Measurements from ENCODE around the gene THAP7. TPM values are rescaled to one million over a fixed set of nuclear protein-coding genes. Genes with fewer than 3 reads are reported as not detected.
A peak's percentile ranks its signal among the peaks of the same experiment; 100 is the strongest.

Gene THAP7
- total and polyA plus RNA-seq, 2 donors (not counting 1 experiment from before 2014, with no cell fraction given): 37.7 to 70.1 TPM

- H2AFZ ChIP-seq (ENCODE audit: insufficient read depth, low read depth, low read length, poor library complexity, severe bottlenecking): peak overlapping the region; percentile 58
- H3K36me3 ChIP-seq (replicated peaks in 1 of 2; ENCODE audit: control extremely low read depth in 1 of 2, control insufficient read depth in 1 of 2, extremely low read depth in 1 of 2, insufficient read depth in 2 of 2, low read length in 1 of 2): no peaks in the 10 kb centered on the region
- peak overlapping the region; percentile 43 for H3K27ac Mint-ChIP-seq
- ChIA-PET POLR2A (no interaction called here), CTCF (interaction anchor here (0.6 kb wide), 1 partner anchor 10 kb away, joined by 3 read pairs; no protein-coding TSS in a partner anchor)
- H3K9me3 Mint-ChIP-seq (ENCODE audit: insufficient read depth): no peaks in the 10 kb centered on the region
- TF ChIP-seq EZH2 (IDR thresholded peaks at IDR 0.05; ENCODE audit: borderline replicate concordance, insufficient read depth, low read depth, low read length, poor library complexity, severe bottlenecking): no peak
- no peak for TF ChIP-seq CTCF (IDR thresholded peaks at IDR 0.05)
- H3K9me3 ChIP-seq (ENCODE audit: control extremely low read depth in 1 of 3, control insufficient read depth in 2 of 3, insufficient read depth in 1 of 3, low read length in 2 of 3): no peaks in the 10 kb centered on the region
- ATAC-seq (ENCODE audit: low read depth) (no peak), DNase-seq (peak; percentile 22)
- H3K27ac ChIP-seq (ENCODE audit: low read length in 2 of 2): peak overlapping the region; percentile 38 to 53
- H3K27me3 Mint-ChIP-seq: peaks cover 3% of the 10 kb centered on the region
- H3K27me3 ChIP-seq (replicated peaks in 1 of 4; ENCODE audit: control extremely low read depth in 1 of 4, control insufficient read depth in 3 of 4, insufficient read depth in 4 of 4, low read length in 3 of 4): peaks cover 0 to 15% (median 2%) of the 10 kb centered on the region in 4 experiments
- peak overlapping the region; percentile 66 for H3K4me2 ChIP-seq (replicated peaks; ENCODE audit: low read depth, low read length, poor library complexity, severe bottlenecking)
- peak overlapping the region; percentile 28 for H3K9ac ChIP-seq (ENCODE audit: low read length)
- no peaks in the 10 kb centered on the region for H3K79me2 ChIP-seq (ENCODE audit: control insufficient read depth, insufficient read depth, low read length)
- no peak overlapping the region for H3K4me3 ChIP-seq (ENCODE audit: control extremely low read depth in 1 of 5, extremely low read depth in 1 of 5, insufficient read depth in 1 of 5, low read depth in 2 of 5, low read length in 4 of 5)
- H3K4me1 Mint-ChIP-seq: peaks cover 57% of the 10 kb centered on the region
- intact Hi-C loops (cut with micrococcal nuclease): no loop called here
- WGBS (ENCODE audit: insufficient coverage): 95% methylated on average over 14 of the region's 19 CpGs
- H3K4me1 ChIP-seq (ENCODE audit: control insufficient read depth in 2 of 2, insufficient read depth in 2 of 2, low read length in 2 of 2): peaks cover 45 to 64% of the 10 kb centered on the region in 2 donors
- peak overlapping the region; percentile 60 for H3K4me3 Mint-ChIP-seq
- H4K20me1 ChIP-seq (ENCODE audit: control insufficient read depth, insufficient read depth, low read length, poor library complexity, severe bottlenecking): no peaks in the 10 kb centered on the region
Measured at GRCh38 chr22:20967697-20968211, 34.2 kb downstream of the THAP7 start.

DNA sequence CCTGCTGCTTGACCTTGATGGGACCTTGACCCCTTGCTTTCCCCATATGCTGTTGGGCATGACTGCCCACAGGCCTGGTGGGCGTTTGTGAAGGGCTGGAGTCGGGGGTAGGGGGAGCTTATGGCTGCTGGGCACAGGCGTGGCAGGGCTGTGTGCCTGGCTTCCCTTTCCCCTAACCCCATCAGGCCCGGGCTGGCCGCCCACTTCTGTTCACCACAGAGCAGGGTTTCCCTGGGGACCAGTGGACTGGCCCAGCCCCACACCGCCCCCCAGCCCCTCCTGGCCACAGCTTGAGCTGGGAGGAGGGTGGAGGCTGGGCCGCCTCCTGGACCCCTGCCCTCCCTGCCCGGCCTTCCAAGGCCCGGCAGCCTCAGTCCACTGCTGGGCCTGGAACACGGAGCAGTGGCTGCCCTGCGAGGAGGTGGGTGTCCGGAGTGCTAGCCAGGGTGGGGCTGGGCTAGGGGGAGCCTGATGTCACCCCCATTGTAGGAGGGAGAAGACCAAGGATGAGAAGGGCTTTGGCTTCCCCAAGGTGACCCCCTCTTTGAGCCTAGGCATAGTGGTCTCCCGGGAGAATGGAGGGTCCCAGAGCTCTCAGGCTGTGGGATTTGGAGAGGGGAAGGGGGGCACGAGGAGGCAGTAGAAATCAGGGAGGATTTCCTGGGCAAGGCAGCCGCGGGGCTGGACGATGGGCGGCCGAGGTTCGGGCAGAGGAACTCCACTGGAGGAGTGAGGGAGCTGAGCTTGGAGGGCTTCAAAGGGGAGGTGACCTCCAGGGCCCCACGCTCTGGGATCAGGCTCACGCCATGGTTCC lies 34.8 kb downstream of the THAP7 start, which contains the start of gene AIFM3:
Gene AIFM3, plus strand, starts transcription at position 373 of the 814 bp plus-strand sequence. CDS start 690 bp downstream, outside the sequence.
- H3K4me1 Mint-ChIP-seq: peaks cover 52% of the 10 kb centered on the region
- 91% methylated on average over 18 of the region's 22 CpGs for WGBS (ENCODE audit: insufficient coverage)
- no peak within 1 kb of the TSS for H3K4me3 ChIP-seq (ENCODE audit: control extremely low read depth in 1 of 5, extremely low read depth in 1 of 5, insufficient read depth in 1 of 5, low read depth in 2 of 5, low read length in 4 of 5)
- intact Hi-C loops (cut with micrococcal nuclease): no loop called here
- TF ChIP-seq CTCF (IDR thresholded peaks at IDR 0.05) (no peak), EZH2 (IDR thresholded peaks at IDR 0.05; ENCODE audit: borderline replicate concordance, insufficient read depth, low read depth, low read length, poor library complexity, severe bottlenecking) (no peak)
- ChIA-PET POLR2A (no interaction called here), CTCF (interaction anchor here (0.6 kb wide), 1 partner anchor 9 kb away, joined by 3 read pairs; no protein-coding TSS in a partner anchor)
- H3K9me3 Mint-ChIP-seq (ENCODE audit: insufficient read depth): no peaks in the 10 kb centered on the region
- peaks cover 0 to 17% (median 2%) of the 10 kb centered on the region in 4 experiments for H3K27me3 ChIP-seq (replicated peaks in 1 of 4; ENCODE audit: control extremely low read depth in 1 of 4, control insufficient read depth in 3 of 4, insufficient read depth in 4 of 4, low read length in 3 of 4)
- peak within 1 kb of the TSS; percentile 70 for H3K4me3 Mint-ChIP-seq
- DNase-seq (peak; percentile 17), ATAC-seq (ENCODE audit: low read depth) (no peak)
- H3K27me3 Mint-ChIP-seq: peaks cover 3% of the 10 kb centered on the region
- H3K79me2 ChIP-seq (ENCODE audit: control insufficient read depth, insufficient read depth, low read length): no peaks in the 10 kb centered on the region
- peak within 1 kb of the TSS; percentile 28 for H3K9ac ChIP-seq (ENCODE audit: low read length)
- H3K4me1 ChIP-seq (ENCODE audit: control insufficient read depth in 2 of 2, insufficient read depth in 2 of 2, low read length in 2 of 2): peaks cover 40 to 58% of the 10 kb centered on the region in 2 donors
- peak within 1 kb of the TSS; percentile 94 for H3K4me2 ChIP-seq (replicated peaks; ENCODE audit: low read depth, low read length, poor library complexity, severe bottlenecking)
- no peaks in the 10 kb centered on the region for H3K36me3 ChIP-seq (replicated peaks in 1 of 2; ENCODE audit: control extremely low read depth in 1 of 2, control insufficient read depth in 1 of 2, extremely low read depth in 1 of 2, insufficient read depth in 2 of 2, low read length in 1 of 2)
- H3K27ac ChIP-seq (ENCODE audit: low read length in 2 of 2): peak within 1 kb of the TSS; percentile 38 to 53
- peak within 1 kb of the TSS; percentile 56 for H3K27ac Mint-ChIP-seq
- no peaks in the 10 kb centered on the region for H4K20me1 ChIP-seq (ENCODE audit: control insufficient read depth, insufficient read depth, low read length, poor library complexity, severe bottlenecking)
- no peaks in the 10 kb centered on the region for H3K9me3 ChIP-seq (ENCODE audit: control extremely low read depth in 1 of 3, control insufficient read depth in 2 of 3, insufficient read depth in 1 of 3, low read length in 2 of 3)
- H2AFZ ChIP-seq (ENCODE audit: insufficient read depth, low read depth, low read length, poor library complexity, severe bottlenecking): peak within 1 kb of the TSS; percentile 58
